HepG2 (cell line): ENCODE measurements around the gene IL1RAPL1. TPM values are rescaled to one million over a fixed set of nuclear protein-coding genes. Genes with fewer than 3 reads are reported as not detected.

Experiments
- ATAC-seq: fragments of 200-7000 bp; cut with Tn5 transposase; 3 replicates; pipeline ENCODE4 v1.9.1; 2020; ENCODE audit warnings: mild to moderate bottlenecking, moderate library complexity
- BruUV-seq: library from RNA; stranded (reverse); fragments of 400-500 nt; replicated peaks from 2 replicates; lab custom pipeline; 2021; lab: Mats Ljungman, UMichigan
- CTCF ChIA-PET: fragments of 300-600 bp; formaldehyde crosslinking; extraction: SDS; loops from one replicate; lab custom pipeline; 2021; ENCODE audit warnings: low total read pairs, inconsistent platforms, low intra/inter-chr PET ratio; lab: Yijun Ruan, JAX
- POLR2A ChIA-PET: fragments of 350-600 bp; sonication (Branson Sonifier 250); formaldehyde crosslinking; loops from one replicate; lab custom pipeline; 2020; ENCODE audit warnings: antibody characterized with exemption, inconsistent platforms; lab: Yijun Ruan, JAX
- DNase-seq: peaks from one replicate; pipeline ENCODE4 v3.0.0-alpha.2; 2015; ENCODE audit warnings: low spot score
- FAIRE-seq: peaks from 3 replicates; lab custom pipeline; 2011; peaks lifted over from hg19 to GRCh38; lab: Jason Lieb, UNC
- H2AFZ ChIP-seq: one replicate; pipeline ENCODE4 v1.6.1; 2011; ENCODE audit warnings: low read length, inconsistent platforms
- H3K27ac ChIP-seq: fragments of 300-600 bp; 3 replicates; pipeline ENCODE4 v1.8.0; 2011; ENCODE audit warnings: mixed run types, mild to moderate bottlenecking, mixed read lengths, low read length, inconsistent platforms; ENCODE audit not compliant: insufficient read depth; ENCODE audit errors: extremely low read length
- H3K27me3 ChIP-seq, 2 experiments: fragments of 200-600 bp in 1 of 2; 2 replicates in 1 of 2; 3 replicates in 1 of 2; pipeline versions ENCODE4 v1.6.0 to v1.8.0; 2011; ENCODE audit warnings: low read length in 2 of 2, mild to moderate bottlenecking in 2 of 2, moderate library complexity in 2 of 2, inconsistent platforms in 1 of 2; ENCODE audit not compliant: insufficient read depth in 2 of 2, control insufficient read depth in 1 of 2
- H3K36me3 ChIP-seq, 2 experiments: fragments of 200-600 bp in 1 of 2; replicated peaks in 1 of 2; 2 replicates in 1 of 2; 3 replicates in 1 of 2; pipeline versions ENCODE4 v1.5.1 to v1.8.0; 2011; ENCODE audit warnings: low read length in 2 of 2, inconsistent platforms in 1 of 2; ENCODE audit not compliant: insufficient read depth in 2 of 2, control insufficient read depth in 1 of 2
- H3K4me1 ChIP-seq: 2 replicates; pipeline ENCODE4 v1.5.1; 2012; ENCODE audit warnings: low read length, inconsistent platforms; ENCODE audit not compliant: insufficient read depth
- H3K4me2 ChIP-seq: 2 replicates; pipeline ENCODE4 v1.6.0; 2011; ENCODE audit warnings: low read depth, low read length, inconsistent platforms
- H3K4me3 ChIP-seq, 3 experiments: fragments of 200-600 bp in 1 of 3; sonication (generic), shearing (Covaris generic) in 1 of 3; replicated peaks in 1 of 3; 2 replicates each; pipeline ENCODE4 v1.5.1; 2011 to 2016; ENCODE audit warnings: low read length in 3 of 3, inconsistent platforms in 2 of 3, low read depth in 2 of 3, mild to moderate bottlenecking in 2 of 3, control low read depth in 1 of 3, mixed read lengths in 1 of 3; ENCODE audit not compliant: insufficient read depth in 1 of 3
- H3K79me2 ChIP-seq: one replicate; pipeline ENCODE4 v1.6.1; 2011; ENCODE audit warnings: low read length, inconsistent platforms; ENCODE audit not compliant: insufficient read depth
- H3K9ac ChIP-seq: 2 replicates; pipeline ENCODE4 v1.6.0; 2011; ENCODE audit warnings: mild to moderate bottlenecking, low read depth, low read length, inconsistent platforms; ENCODE audit not compliant: insufficient read depth
- H3K9me3 ChIP-seq: 2 replicates; pipeline ENCODE4 v1.5.1; 2012; ENCODE audit warnings: mild to moderate bottlenecking, low read length
- H4K20me1 ChIP-seq: 2 replicates; pipeline ENCODE4 v1.6.0; 2011; ENCODE audit warnings: inconsistent platforms, mild to moderate bottlenecking, low read length, moderate library complexity; ENCODE audit not compliant: insufficient read depth
- ARID3A ChIP-seq: IDR thresholded peaks from 2 replicates; pipeline ENCODE4 v1.6.1; 2012; ENCODE audit warnings: low read depth, low read length, improper control_type of control experiment
- HBP1 ChIP-seq: IDR thresholded peaks from 2 replicates; pipeline ENCODE4 v1.6.1; 2016; ENCODE audit warnings: low read depth, control low read depth
- JUNB ChIP-seq: sonication (generic); formaldehyde crosslinking; IDR thresholded peaks from 2 replicates; pipeline ENCODE4 v1.8.0; 2022; ENCODE audit warnings: missing genetic modification reagents, mild to moderate bottlenecking, borderline replicate concordance
- NCOA2 ChIP-seq: sonication (generic); formaldehyde crosslinking; IDR thresholded peaks from 2 replicates; pipeline ENCODE4 v1.8.0; 2022; ENCODE audit warnings: inconsistent platforms
- NR0B2 ChIP-seq: sonication (generic); formaldehyde crosslinking; IDR thresholded peaks from 2 replicates; pipeline ENCODE4 v1.4.0; 2020; ENCODE audit warnings: mild to moderate bottlenecking, missing genetic modification reagents
- SETDB1 ChIP-seq: sonication (generic); formaldehyde crosslinking; IDR thresholded peaks from 2 replicates; pipeline ENCODE4 v1.5.1; 2020; ENCODE audit warnings: missing genetic modification reagents, mild to moderate bottlenecking, borderline replicate concordance
- SMAD1 ChIP-seq: sonication (generic); formaldehyde crosslinking; IDR thresholded peaks from 2 replicates; pipeline ENCODE4 v1.4.0; 2020; ENCODE audit warnings: missing genetic modification reagents, low read depth, mild to moderate bottlenecking, borderline replicate concordance
- SP2 ChIP-seq: sonication (generic); formaldehyde crosslinking; IDR thresholded peaks from 2 replicates; pipeline ENCODE4 v1.5.1; 2020; ENCODE audit warnings: mild to moderate bottlenecking, missing genetic modification reagents
- TCF12 ChIP-seq, 2 experiments: fragments of 450-650 bp in 1 of 2; sonication (generic) in 1 of 2; formaldehyde crosslinking in 1 of 2; IDR thresholded peaks; 2 replicates each; pipeline versions ENCODE4 v1.6.1 to v1.8.0; 2017 to 2022; ENCODE audit warnings: antibody characterized with exemption in 1 of 2, mild to moderate bottlenecking in 1 of 2, missing genetic modification reagents in 1 of 2, moderate library complexity in 1 of 2
- XRCC5 ChIP-seq: fragments of 200-400 bp; formaldehyde crosslinking; optimal IDR thresholded peaks from 2 replicates; pipeline ENCODE3; 2017; ENCODE audit warnings: mild to moderate bottlenecking, low read length
- ZNF549 ChIP-seq: sonication (generic); formaldehyde crosslinking; IDR thresholded peaks from 2 replicates; pipeline ENCODE4 v1.5.0; 2020; ENCODE audit warnings: missing genetic modification reagents
- ZNF879 ChIP-seq: sonication (generic); formaldehyde crosslinking; IDR thresholded peaks from 2 replicates; pipeline ENCODE4 v1.8.1; 2023; ENCODE audit warnings: missing genetic modification reagents
- WGBS: methylation state at CpG from one replicate; pipeline ENCODE4 v1.1.6; 2017; ENCODE audit warnings: low lambda C conversion rate; 5-methylcytosine and 5-hydroxymethylcytosine counted together
- in situ Hi-C: cut with HindIII; loops from 2 replicates; pipeline ENCODE4 v1.10.0; 2017; ENCODE audit warnings: low pct_unique_long_range_greater_than_20kb; ENCODE audit not compliant: extremely low pct_ligation_motif_present
- intact Hi-C: fragments of 100-400 bp; cut with micrococcal nuclease; formaldehyde crosslinking; loops from one replicate; pipeline ENCODE4 v1.10.0; 2022; ENCODE audit not compliant: unreplicated experiment
- polyA plus RNA-seq, 8 experiments: library from polyadenylated mRNA; depleted of rRNA in 3 of 8; stranded (reverse) in 7 of 8; unstranded in 1 of 8; fragments of >200 nt; fragmentation: Illumina TruSeq in 4 of 8; extraction: Trizol in 4 of 8; gene quantifications; 2 replicates each; pipeline versions ENCODE4 v1.2.1 to v1.2.3, GENCODE V29; 2011 to 2016; ENCODE audit warnings: low read depth in 4 of 8, missing spikeins in 1 of 8, mixed read lengths in 1 of 8; ENCODE audit not compliant: insufficient read depth in 1 of 8
- total RNA-seq, 5 experiments: library from RNA; depleted of rRNA; stranded (reverse); fragments of >200 nt; fragmentation: Illumina TruSeq; extraction: Trizol; gene quantifications; 2 replicates each; pipeline ENCODE4 v1.2.3, GENCODE V29; 2016; ENCODE audit warnings: low read depth in 1 of 5

Gene IL1RAPL1
- total and polyA plus RNA-seq, 2 of the 13 experiments (the other 11 are each of a cell fraction or from before 2014, with no cell fraction given) = 0.04 TPM; not detected in 1

- H3K36me3 ChIP-seq = no peaks in the 10 kb centered on the region
- no peak overlapping the region for H3K9ac ChIP-seq
- no peaks in the 10 kb centered on the region for H3K9me3 ChIP-seq
- FAIRE-seq (no peak), ATAC-seq (no peak), DNase-seq (no peak)
- no peaks in the 10 kb centered on the region for H4K20me1 ChIP-seq
- ChIA-PET CTCF (no interaction called here), POLR2A (no interaction called here)
- WGBS = 37% methylated on average over 5 of the region's 5 CpGs
- no peak overlapping the region for H3K27ac ChIP-seq
- intact Hi-C loops (no loop called here), in situ Hi-C loops (no loop called here)
- no peaks in the 10 kb centered on the region for H3K4me1 ChIP-seq
- H2AFZ ChIP-seq = no peak overlapping the region
- no peaks in the 10 kb centered on the region for H3K27me3 ChIP-seq
- no peak for TF ChIP-seq HBP1 (CRISPR knock-in tag)
- TF ChIP-seq SETDB1 (CRISPR knock-in tag) = no peak
- no peak for TF ChIP-seq JUNB (CRISPR knock-in tag)
- no peak for TF ChIP-seq SMAD1 (CRISPR knock-in tag)
- H3K4me3 ChIP-seq = no peak overlapping the region
- BruUV-seq = no TSS peak
- no peaks in the 10 kb centered on the region for H3K79me2 ChIP-seq
- no peak overlapping the region for H3K4me2 ChIP-seq
Measured at GRCh38 chrX:29671421-29671820, 1084.2 kb downstream of the IL1RAPL1 start.

GRCh38 chrX:29687687-29688086 lies 1100.4 kb downstream of the IL1RAPL1 start:
- Histone ChIP-seq H3K4me3 (no peak overlapping the region), H3K27ac (no peak overlapping the region), H3K27me3 (no peaks in the 10 kb centered on the region), H3K79me2 (no peaks in the 10 kb centered on the region), H3K4me2 (no peak overlapping the region), H4K20me1 (no peaks in the 10 kb centered on the region), H2AFZ (no peak overlapping the region), H3K9me3 (no peaks in the 10 kb centered on the region), H3K4me1 (no peaks in the 10 kb centered on the region), H3K36me3 (no peaks in the 10 kb centered on the region), H3K9ac (no peak overlapping the region)
- no TSS peak for BruUV-seq
- intact Hi-C loops = no loop called here
- CTCF ChIA-PET = no interaction called here
- POLR2A ChIA-PET = no interaction called here
- DNase-seq (no peak), ATAC-seq (no peak), FAIRE-seq (no peak)
- in situ Hi-C loops = no loop called here
- no peak for TF ChIP-seq ARID3A
- no peak for TF ChIP-seq ZNF549 (CRISPR knock-in tag)
- no peak for TF ChIP-seq ZNF879
- no peak for TF ChIP-seq SP2 (CRISPR knock-in tag)
- TF ChIP-seq NCOA2 (CRISPR knock-in tag) = no peak
- TF ChIP-seq XRCC5 = no peak
- TF ChIP-seq NR0B2 = no peak
- no peak for TF ChIP-seq TCF12 (IDR thresholded peaks at IDR 0.05)
- no peak for TF ChIP-seq TCF12 (CRISPR knock-in tag; IDR thresholded peaks at IDR 0.05)
